RWPE2 (cell line): ENCODE data around the gene EXD3.

ENCODE experiments used
- ATAC-seq: fragments of 200-7000 bp; cut with Tn5 transposase; 3 replicates; pipeline ENCODE4 v1.9.1; 2021; ENCODE audit warnings: low read depth
- DNase-seq: peaks from one replicate; pipeline ENCODE4 v3.0.0-alpha.2; 2020; ENCODE audit warnings: low spot score
- H3K27ac ChIP-seq: fragments of 450-650 bp; 2 replicates; pipeline ENCODE4 v1.5.1; 2017; ENCODE audit warnings: mild to moderate bottlenecking; ENCODE audit not compliant: poor library complexity, severe bottlenecking
- H3K27me3 ChIP-seq: fragments of 250-450 bp; sonication (Bioruptor Pico); 2 replicates; pipeline ENCODE4 v1.5.1; 2021; ENCODE audit warnings: mild to moderate bottlenecking, moderate library complexity; ENCODE audit not compliant: insufficient read depth, poor library complexity, severe bottlenecking
- H3K36me3 ChIP-seq: fragments of 250-450 bp; sonication (Bioruptor Pico); 2 replicates; pipeline ENCODE4 v1.5.1; 2020; ENCODE audit warnings: low read depth, mild to moderate bottlenecking, moderate library complexity
- H3K4me1 ChIP-seq: fragments of 250-450 bp; sonication (Bioruptor Pico); 2 replicates; pipeline ENCODE4 v1.5.1; 2021; ENCODE audit warnings: mild to moderate bottlenecking, moderate library complexity; ENCODE audit not compliant: insufficient read depth, poor library complexity, severe bottlenecking
- H3K4me3 ChIP-seq: fragments of 250-450 bp; sonication (Bioruptor Pico); 2 replicates; pipeline ENCODE4 v1.5.1; 2021; ENCODE audit warnings: mild to moderate bottlenecking, moderate library complexity; ENCODE audit not compliant: severe bottlenecking
- H3K9me3 ChIP-seq: fragments of 250-450 bp; sonication (Bioruptor Pico); 2 replicates; pipeline ENCODE4 v1.5.1; 2021; ENCODE audit warnings: mild to moderate bottlenecking, moderate library complexity; ENCODE audit not compliant: severe bottlenecking
- TF ChIP-seq, protein P1 (sequence below): fragments of 450-650 bp; IDR thresholded peaks from one replicate; pipeline ENCODE4 v1.5.1; 2017; ENCODE audit warnings: mild to moderate bottlenecking, moderate library complexity; ENCODE audit not compliant: poor library complexity, severe bottlenecking

Gene EXD3

DNA sequence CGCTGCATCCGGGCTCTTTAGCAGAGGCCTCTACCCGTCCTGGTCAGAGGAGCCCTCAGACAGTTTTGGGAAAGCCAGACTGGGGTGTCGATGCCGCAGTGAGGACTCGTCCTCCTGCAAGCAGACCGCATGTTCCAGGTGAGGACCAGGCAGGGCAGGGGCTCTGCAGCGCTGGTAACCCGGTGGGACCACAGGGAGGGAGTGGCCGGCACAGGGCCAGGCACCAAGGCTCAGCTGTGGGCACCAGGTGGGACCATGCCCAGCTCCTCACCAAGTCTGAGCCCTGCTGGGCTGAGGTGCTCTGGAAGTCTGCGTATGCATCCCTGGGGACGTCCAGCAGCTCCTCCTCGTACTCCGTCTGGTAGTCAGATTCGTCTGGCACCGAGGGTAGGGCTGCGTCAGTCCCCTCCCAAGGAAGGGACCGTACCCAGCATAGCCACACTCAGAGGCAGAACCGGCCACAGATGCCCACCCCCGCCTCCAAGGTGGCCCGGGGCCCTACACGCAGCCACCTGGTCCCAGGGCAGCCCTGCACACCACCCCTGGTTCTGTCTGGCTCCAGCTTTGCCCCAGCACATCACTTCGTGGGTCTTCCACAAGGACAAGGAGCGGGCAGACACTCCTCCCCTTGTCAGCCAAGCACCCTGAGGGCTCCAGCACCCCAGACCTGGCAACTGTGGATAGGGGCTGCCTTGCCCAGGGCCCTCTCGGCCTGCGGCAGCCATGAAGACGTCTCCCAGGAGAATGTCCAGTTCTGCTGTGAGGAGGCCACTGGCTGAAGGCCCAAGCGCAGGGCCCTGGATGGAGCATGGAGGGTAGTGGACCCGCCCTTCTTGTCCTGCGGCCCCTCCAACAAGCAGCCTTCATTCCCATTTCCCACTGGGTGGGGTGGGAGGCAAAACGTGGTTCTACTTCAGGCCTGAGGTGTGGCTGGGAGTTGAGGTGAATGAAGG, 37.7 kb upstream of the EXD3 start:
- Histone ChIP-seq H3K4me3 (no peak overlapping the region), H3K27ac (no peak overlapping the region), H3K9me3 (no peaks in the 10 kb centered on the region), H3K36me3 (peaks cover 9% of the 10 kb centered on the region), H3K4me1 (no peaks in the 10 kb centered on the region), H3K27me3 (no peaks in the 10 kb centered on the region)
- TF ChIP-seq, protein P1, sequence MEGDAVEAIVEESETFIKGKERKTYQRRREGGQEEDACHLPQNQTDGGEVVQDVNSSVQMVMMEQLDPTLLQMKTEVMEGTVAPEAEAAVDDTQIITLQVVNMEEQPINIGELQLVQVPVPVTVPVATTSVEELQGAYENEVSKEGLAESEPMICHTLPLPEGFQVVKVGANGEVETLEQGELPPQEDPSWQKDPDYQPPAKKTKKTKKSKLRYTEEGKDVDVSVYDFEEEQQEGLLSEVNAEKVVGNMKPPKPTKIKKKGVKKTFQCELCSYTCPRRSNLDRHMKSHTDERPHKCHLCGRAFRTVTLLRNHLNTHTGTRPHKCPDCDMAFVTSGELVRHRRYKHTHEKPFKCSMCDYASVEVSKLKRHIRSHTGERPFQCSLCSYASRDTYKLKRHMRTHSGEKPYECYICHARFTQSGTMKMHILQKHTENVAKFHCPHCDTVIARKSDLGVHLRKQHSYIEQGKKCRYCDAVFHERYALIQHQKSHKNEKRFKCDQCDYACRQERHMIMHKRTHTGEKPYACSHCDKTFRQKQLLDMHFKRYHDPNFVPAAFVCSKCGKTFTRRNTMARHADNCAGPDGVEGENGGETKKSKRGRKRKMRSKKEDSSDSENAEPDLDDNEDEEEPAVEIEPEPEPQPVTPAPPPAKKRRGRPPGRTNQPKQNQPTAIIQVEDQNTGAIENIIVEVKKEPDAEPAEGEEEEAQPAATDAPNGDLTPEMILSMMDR, result no peak
- no peak for ATAC-seq
- DNase-seq, result peak; percentile 52

DNA sequence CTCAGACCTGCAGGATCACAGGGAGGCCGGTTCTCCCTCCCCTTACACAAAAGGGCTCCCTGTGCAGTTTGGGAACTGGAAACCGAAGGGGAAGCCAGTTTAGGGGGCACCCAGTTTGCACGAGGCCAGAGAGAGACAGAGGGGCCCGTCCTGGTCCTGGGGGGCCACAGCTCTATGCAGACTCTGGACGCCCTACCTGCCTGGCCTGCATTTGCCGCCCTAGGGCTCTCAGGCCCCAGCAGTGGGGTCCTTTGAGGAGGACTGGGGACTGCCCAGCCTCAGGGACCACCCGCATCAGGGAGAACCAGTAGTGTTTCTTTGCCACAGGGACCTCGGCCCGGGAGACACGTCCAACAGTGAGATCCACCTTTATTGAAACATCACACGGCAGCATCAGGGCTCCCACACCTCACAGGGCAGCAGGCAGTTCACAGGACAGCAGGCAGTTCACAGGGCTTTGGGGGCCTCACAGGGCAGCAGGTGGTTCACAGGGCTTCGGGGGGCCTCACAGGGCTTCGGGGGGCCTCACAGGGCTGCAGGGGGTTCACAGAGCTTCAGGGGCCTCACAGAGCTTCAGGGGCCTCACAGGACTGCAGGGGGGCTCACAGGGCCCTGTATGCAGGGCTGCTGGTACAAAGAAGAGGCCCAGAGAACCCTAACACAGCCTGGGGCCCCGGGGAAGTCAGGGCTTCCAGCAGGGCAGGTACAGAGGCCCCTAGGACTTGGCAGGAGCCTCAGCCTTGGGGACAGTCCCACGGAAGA, 36.8 kb upstream of the EXD3 start:
- ATAC-seq (no peak), DNase-seq (peak; percentile 49)
- TF ChIP-seq, protein P1, result no peak
- H3K27me3 ChIP-seq, result no peaks in the 10 kb centered on the region
- peak overlapping the region; percentile 69 for H3K4me3 ChIP-seq
- no peak overlapping the region for H3K27ac ChIP-seq
- peaks cover 11% of the 10 kb centered on the region for H3K36me3 ChIP-seq
- no peaks in the 10 kb centered on the region for H3K4me1 ChIP-seq
- no peaks in the 10 kb centered on the region for H3K9me3 ChIP-seq

DNA sequence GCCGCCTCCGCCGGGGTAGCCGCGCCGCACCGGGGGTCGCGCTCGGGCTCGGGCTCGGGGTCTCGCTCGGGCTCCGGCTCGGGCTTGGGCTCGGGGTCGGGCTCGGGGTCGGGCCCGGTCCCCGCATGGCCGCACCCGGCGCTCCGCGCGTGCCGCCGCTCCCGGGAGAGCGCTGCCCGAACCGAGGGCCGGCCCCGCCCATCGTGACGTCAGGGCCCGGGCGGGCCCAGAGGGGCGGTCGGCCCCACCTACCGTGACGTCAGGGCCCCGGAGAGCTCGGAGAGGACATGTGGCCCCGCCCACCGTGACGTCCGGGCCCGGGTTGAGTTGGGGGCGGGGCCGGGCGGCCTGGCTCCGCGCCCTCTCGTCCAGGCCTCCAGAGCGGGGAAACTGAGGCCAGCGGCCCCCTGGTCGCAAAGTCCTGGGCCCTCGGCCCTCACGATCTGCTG, 36.2 kb upstream of the EXD3 start, which contains the start of gene NSMF:
Gene NSMF (minus strand): TSS at position 183 of the 449 bp plus-strand sequence. CDS start 232 bp downstream, outside the sequence.
- H3K4me3 ChIP-seq, result peak within 1 kb of the TSS; percentile 69
- H3K27ac ChIP-seq, result peak within 1 kb of the TSS; percentile 11
- no peaks in the 10 kb centered on the region for H3K4me1 ChIP-seq
- ATAC-seq, result peak; percentile 69
- TF ChIP-seq, protein P1, result no peak
- H3K9me3 ChIP-seq, result no peaks in the 10 kb centered on the region
- H3K27me3 ChIP-seq, result no peaks in the 10 kb centered on the region
- peaks cover 17% of the 10 kb centered on the region for H3K36me3 ChIP-seq
- peak; percentile 92 for DNase-seq

DNA sequence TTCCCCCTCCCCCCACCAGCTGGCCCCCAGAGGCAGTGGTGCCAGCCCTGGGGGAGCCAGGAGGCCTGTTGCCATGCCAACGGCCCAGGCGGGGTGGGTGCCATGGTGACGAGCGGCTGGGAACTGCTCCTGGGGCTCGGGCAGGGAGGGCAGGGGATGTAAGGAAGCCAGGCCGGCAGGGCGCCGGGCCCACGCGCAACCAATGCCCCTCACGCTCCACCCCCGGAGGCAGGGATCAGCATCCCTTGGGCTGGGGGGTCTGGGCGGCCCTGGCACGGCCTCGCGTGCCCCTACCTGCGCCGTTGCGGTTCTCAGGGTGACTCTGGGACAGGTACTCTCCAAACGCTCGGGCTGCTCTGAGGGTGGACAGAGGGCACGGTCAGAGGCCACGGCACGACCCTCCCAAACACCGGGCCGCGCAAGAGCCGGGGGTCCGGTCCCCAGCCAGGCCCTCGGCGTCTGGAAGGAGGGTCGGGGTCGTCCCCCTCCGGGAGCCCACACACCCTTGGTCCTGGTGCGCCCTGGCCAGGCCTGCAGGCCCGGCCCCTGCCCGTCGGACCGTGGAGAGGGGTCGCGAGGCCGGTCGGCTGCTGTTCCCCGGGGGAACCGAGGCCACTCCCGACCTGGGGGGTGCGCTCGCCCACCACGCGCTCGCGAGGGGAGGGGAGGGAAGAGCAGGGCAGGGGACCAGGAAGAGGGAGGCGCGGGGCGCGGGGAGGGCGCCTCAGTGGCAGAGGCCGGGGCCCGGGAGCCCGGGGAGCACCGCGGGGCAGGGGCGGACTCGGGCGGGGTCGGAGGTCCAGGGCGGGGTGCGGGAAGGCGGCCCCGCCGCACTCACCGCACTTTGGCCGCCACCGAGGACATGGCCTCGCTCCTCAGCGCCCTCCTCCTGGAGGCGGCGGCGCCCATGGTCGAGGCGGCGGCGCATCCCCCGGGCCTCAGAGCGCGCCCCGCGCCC, 35.5 kb upstream of the EXD3 start:
- TF ChIP-seq, protein P1, result no peak
- ATAC-seq (peak; percentile 11), DNase-seq (peak; percentile 67)
- no peaks in the 10 kb centered on the region for H3K9me3 ChIP-seq
- peaks cover 20% of the 10 kb centered on the region for H3K36me3 ChIP-seq
- H3K27me3 ChIP-seq, result no peaks in the 10 kb centered on the region
- H3K4me1 ChIP-seq, result no peaks in the 10 kb centered on the region
- H3K4me3 ChIP-seq, result peak overlapping the region; percentile 69
- H3K27ac ChIP-seq, result peak overlapping the region; percentile 11
